ENCODE measurements around the gene BCAS3.

- TF ChIP-seq CTCF (IDR thresholded peaks at IDR 0.05): no peak
- no peak for TF ChIP-seq ZFX (IDR thresholded peaks at IDR 0.05; ENCODE audit: borderline replicate concordance)
Measured at GRCh38 chr17:61276806-61277205, 599.2 kb downstream of the BCAS3 start.
